Thyroid gland (tissue), 4 donors: ENCODE data around the gene SLC25A42.
"Not testable (repeated sequence)": the region's sequence is repeated elsewhere in the genome, so short reads cannot be mapped to it uniquely, and the experiment has no call there.

Source experiments
- POLR2A ChIP-seq, 2 donors: fragments of 450-650 bp; IDR thresholded peaks; one replicate each; pipeline ENCODE4 v1.6.1; 2017; ENCODE audit warnings: antibody characterized with exemption in 2 of 2, mild to moderate bottlenecking in 2 of 2, moderate library complexity in 1 of 2
- TF ChIP-seq, protein P1 (sequence below), 6 experiments: fragments of 200-600 bp in 3 of 6; fragments of 450-650 bp in 3 of 6; sonication (generic) in 3 of 6; IDR thresholded peaks; one replicate each; pipeline ENCODE4 v1.5.1; 2016 to 2019; ENCODE audit warnings: antibody characterized with exemption in 6 of 6, mild to moderate bottlenecking in 2 of 6, inconsistent platforms in 1 of 6, moderate library complexity in 1 of 6

DNA sequence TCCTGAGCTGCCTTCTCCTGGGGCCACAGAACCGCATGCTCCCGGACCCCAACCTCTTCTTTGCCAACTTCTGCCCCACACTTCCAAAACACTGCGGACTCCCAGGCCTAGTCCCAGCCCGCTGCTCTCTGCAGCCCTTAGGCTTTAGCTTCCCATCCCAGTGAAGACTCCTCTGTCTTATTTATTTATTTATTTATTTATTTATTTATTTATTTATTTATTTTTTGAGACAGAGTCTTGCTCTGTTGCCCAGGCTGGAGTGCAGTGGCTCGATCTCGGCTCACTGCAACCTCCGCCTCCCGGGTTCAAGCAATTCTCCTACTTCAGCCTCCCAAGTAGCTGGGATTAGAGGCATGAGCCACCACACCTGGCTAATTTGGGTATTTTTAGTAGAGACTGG lies 84.7 kb downstream of the SLC25A42 start:
- TF ChIP-seq, protein P1, sequence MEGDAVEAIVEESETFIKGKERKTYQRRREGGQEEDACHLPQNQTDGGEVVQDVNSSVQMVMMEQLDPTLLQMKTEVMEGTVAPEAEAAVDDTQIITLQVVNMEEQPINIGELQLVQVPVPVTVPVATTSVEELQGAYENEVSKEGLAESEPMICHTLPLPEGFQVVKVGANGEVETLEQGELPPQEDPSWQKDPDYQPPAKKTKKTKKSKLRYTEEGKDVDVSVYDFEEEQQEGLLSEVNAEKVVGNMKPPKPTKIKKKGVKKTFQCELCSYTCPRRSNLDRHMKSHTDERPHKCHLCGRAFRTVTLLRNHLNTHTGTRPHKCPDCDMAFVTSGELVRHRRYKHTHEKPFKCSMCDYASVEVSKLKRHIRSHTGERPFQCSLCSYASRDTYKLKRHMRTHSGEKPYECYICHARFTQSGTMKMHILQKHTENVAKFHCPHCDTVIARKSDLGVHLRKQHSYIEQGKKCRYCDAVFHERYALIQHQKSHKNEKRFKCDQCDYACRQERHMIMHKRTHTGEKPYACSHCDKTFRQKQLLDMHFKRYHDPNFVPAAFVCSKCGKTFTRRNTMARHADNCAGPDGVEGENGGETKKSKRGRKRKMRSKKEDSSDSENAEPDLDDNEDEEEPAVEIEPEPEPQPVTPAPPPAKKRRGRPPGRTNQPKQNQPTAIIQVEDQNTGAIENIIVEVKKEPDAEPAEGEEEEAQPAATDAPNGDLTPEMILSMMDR (IDR thresholded peaks at IDR 0.05): not testable (repeated sequence)
- TF ChIP-seq POLR2A (IDR thresholded peaks at IDR 0.05): not testable (repeated sequence)
